ENCODE results near the gene FHIT.

GRCh38 chr3:59895972-59896371 is 1355.3 kb downstream of the FHIT start:
- TF ChIP-seq CTCF (IDR thresholded peaks at IDR 0.05; ENCODE audit: low read depth, low read length) (no peak), EZH2phosphoT487 (IDR thresholded peaks at IDR 0.05; ENCODE audit: low read depth) (no peak)
